ENCODE measurements around the gene RPL27.

The RPL27 gene

DNA sequence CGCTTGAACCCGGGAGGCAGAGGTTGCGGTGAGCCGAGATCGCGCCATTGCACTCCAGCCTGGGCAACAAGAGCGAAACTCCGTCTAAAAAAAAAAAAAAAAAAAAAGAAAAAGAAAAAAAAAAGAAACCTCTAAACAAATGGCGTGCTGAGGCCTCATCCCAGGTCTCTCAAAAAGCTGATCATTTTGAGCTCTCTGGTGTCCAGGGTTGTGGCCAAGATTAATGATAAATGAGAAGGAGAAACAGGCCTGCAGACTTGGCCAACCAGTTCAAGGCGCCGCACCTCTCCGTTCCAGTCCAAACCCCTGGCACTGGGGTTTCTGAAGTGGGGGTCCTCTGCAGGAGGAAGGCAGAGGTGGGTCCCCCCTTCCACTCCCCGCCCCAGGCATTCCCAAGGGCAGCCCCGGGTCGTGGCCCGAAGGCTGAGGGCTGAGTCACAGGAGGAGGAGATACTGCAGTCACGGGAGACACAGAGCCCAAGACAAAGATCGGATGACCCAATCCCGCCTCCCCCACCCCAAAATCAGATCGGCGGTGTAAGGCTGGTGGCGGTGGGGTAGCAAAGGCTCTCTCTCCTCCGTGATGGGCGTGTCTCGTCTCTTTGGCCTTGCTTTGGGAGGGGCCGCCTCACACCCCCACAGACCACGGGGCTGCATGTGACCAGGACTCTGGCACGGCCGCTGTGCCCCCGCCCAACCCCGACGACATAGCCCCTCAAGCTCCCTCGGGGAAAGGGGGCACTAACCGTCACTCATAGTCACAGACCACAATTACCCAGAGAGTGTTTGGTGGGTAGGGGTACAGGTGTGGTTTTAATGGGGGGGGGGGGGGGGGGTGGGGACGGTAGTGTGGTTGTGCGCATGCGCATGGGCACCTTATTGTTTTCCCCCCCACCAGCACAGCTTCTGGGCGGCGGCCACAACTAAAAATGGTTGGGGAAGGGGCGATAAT, 22.8 kb downstream of the RPL27 start:
- no peak for DNase-seq (ENCODE audit: low read depth in 2 of 2)

DNA sequence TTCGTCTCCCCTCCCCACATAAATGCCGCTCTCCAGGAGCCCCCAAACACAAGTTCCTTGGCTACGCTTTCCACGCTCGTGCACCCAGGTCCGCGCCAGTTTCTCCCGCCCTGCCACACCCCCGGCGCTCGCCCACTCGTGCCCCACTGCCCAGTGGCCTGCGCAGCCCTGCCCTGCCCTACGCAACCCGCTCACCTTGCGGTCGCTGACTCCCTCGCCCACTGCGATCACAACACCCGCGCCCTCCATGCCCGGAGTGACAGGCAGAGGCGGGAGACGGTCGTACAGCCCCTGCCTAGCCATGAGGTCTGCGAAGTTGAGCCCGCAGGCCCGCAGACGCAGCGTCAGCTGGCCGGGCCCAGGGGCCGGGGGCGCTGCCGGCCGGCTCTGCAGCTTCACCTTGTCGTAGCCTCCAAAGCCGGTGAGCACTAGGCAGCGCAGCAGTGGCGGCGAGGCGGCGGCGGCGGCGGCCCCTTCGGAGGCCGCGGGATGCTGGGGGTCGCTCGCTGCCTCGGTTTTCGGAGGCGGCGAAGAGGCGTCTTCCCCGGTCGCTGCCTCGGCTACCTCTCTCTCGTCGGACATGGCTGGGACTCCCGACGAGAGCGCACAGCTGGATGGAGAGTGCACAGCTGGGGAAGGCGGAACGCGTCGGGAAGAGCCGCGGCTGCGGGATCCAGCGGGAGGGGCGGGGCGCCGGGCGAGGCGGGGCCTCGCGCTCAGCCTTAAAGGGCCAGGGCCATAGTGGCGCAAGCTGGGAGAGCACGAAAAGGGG, 23.7 kb downstream of the RPL27 start, which contains the start of gene VAT1:
TSS of gene VAT1 (minus strand) at position 645 of the 772 bp plus-strand sequence. CDS start at position 582, 63 bp downstream.
- DNase-seq (ENCODE audit: low read depth in 2 of 2), result peak in 1 of 2 donors; percentile 43

DNA sequence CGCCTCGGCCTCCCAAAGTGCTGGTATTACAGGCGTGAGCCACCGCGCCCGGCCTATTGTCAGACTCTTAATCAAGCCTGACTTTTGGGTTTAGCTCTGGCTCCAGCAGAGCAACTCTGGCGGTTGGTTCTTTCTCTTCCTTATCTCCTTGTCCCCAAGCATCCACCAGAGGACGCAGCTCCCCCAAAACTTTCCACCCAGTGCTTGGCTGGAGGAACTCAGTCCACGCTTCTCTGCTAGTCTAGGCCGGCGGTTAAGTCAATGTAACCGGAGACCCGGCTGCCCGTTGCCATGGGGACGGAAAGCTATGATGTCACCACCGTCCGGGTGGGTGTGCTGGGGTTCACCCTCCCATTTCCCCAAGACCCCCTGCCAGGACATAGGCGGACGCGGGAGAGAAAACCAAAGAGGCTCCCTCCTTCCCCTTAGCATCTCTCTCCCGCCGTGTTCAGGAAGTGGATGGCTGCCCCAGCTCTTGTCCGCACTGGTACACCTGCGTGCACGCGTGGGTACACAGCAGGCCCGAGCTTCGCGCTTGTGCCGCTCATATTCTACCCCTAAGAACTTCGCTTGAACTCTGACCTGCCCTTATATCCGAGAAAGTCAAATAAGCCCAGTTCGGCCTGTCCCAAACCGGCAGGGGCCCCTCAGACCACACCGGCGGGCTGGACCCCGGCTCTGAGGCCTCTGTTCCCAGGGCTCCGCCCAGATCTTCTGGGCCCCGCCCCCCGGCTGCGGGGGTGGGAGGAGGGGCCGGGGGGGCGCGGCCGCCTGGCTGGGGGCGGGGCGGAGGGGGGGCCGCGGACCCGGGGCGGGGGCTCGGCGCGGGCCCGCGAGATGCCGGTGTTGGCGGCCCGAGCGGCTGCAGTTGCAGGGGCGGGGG, 26.4 kb downstream of the RPL27 start, which contains the start of gene RND2:
TSS of gene RND2 (plus strand) at position 825 of the 883 bp plus-strand sequence. CDS start 117 bp downstream, outside the sequence.
- DNase-seq (ENCODE audit: low read depth in 2 of 2), result peak; percentile 46 to 60

DNA sequence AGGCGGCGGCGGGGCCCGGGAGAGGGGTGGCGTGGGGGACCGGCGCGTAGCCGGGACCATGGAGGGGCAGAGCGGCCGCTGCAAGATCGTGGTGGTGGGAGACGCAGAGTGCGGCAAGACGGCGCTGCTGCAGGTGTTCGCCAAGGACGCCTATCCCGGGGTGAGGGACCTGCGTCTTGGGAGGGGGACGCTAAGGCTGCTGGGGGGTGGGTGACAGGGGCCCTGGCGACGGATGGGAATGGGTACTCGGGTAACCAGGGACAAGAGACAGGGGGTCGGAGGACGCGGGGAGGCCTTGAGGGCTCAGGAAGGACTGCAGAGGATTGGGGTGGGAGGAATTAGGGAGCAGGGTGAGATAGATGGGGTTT, 27.1 kb downstream of the RPL27 start:
- no peak for DNase-seq (ENCODE audit: low read depth in 2 of 2)

DNA sequence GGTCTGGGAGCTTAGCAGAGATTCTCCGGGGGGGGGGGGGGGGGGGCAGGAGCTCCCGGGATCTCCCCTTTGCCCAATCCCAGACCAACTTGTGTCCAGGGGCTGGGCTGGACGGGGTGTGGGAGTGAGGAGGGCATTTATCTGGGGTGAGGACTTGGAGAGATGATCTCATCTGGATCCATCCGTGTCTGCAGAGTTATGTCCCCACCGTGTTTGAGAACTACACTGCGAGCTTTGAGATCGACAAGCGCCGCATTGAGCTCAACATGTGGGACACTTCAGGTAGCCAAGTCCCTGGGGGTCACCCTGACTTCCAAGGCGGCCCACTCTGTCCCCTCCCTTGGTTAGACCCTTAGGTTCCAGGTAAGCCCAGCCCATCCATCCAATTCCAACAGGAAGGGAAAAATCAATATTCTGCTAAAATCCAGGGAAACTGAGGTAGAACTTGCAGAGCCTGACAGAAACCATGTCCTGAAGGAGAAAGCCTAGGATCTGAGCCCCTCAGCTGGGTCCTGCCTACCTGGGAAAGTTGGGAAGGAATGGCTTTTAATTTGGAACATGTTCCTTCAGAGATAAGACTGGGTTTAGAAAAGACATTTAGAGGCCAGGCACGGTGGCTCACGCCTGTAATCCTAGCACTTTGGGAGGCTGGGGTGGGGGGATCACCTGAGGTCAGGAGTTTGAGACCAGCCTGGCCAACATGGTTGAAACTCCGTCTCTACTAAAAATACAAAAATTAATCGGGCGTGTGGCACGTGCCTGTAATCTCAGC, 27.7 kb downstream of the RPL27 start:
- no peak for DNase-seq (ENCODE audit: low read depth in 2 of 2)

DNA sequence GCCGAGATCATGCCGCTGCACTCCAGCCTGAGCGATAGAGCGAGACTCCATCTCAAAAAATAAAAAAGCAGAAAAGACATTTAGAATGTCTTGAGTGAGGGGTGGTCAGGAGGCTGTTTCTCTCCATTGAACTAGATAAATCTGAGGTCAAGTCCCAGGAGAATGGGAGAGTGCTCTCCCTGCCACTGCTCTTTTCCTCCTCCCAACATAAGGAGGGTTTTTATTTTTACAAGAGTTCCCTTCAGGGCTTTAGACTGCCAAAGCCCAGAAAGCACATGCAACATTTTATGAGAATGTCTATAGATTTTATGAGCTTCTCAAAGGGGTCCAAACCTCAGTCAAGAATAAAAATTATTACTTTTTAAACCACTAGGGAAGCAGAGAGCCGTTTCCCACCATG, 28.4 kb downstream of the RPL27 start:
- DNase-seq (ENCODE audit: low read depth in 2 of 2), result no peak

DNA sequence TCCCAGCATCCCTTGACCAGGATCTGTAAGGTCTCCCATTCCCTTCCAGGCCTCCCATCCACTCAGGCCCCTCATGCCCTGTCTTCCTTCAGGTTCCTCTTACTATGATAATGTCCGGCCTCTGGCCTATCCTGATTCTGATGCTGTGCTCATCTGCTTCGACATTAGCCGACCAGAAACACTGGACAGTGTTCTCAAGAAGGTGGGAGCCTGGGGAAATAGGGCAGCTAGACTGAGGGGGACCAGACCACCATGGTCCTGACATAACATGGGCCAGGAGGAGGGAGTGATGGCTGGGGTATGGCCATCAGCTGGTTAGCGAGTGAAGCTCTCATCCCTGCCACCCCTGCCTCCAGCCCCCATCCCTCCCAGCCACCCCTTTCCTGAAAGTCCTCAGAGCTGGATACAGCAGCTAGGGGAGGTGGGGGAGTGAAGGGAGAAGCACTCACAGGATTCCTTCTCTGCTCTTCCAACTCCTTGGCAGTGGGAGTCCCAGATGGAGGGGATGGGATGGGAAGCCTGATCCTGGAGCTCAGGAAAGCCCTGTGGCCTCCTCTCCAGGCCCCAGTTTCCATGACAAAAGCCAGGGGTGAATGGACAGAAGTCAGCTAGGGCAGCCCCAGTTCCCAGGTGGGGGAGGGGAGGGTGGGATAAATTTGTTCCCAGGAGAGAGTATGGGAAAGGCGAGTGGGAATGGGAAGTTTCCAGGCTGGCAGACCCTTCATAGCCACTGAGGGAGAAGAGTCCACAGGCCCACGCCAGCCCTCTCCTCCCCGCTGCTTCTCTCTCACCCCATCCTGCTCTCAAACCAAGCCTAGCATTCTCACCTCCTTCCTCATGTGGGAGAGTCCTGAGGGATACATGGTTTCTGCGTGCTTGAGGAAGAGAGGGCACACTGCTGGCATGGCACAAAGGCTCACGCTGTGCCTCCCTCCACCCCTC, 29.1 kb downstream of the RPL27 start:
- no peak for DNase-seq (ENCODE audit: low read depth in 2 of 2)

DNA sequence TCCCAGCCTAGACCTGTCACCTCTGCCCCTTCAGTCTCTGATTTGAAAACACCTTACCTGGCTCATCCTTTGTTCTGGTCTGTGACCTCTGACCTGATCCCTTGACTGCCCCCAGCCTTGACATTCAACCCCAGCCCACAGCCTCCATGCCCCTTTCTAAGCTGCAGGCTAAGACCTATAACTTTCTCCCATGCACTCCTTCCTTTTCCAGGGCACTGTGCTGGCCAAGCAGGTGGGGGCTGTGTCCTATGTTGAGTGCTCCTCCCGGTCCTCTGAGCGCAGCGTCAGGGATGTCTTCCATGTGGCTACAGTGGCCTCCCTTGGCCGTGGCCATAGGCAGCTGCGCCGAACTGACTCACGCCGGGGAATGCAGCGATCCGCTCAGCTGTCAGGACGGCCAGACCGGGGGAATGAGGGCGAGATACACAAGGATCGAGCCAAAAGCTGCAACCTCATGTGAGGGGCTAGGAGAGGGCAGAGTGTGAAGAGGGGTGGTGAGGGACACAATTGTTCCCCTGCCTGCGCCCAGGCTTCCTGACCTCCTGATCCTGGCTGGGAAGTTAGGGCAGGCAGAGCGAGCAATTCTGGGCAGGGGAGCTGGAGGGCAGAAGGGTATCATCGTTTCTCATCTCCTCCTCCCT, 30.1 kb downstream of the RPL27 start:
- no peak for DNase-seq (ENCODE audit: low read depth in 2 of 2)

DNA sequence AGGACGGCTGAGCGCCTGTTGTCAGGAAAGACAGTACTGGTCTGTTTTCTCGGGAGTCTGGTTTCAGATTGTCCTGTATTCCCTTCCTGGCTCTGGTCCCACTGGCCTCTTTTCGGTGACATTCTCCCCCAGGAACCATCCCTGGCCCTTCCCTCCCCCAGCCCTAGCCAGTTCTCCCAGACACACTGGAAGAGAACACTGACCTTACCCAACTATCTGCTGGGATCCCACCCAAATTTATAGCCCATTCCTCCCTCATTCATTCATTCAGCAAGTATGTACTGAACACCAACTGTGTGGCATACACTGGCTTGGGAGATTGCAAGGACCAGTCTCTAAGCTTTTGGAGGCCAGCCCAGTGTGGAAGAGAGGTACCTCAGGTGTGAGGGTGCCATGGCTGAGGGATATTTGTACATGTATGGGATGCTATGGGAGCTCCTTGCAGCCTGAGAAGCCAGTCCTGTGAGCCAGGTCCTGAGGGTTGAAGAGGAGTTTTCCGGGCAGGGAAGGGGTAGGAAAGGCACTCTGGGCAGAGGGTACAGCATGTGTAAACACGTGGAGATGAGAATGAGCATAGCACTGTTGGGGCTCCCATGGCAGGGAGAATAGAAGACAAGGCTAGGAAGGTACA, 32.0 kb downstream of the RPL27 start:
- no peak for DNase-seq (ENCODE audit: low read depth in 2 of 2)

DNA sequence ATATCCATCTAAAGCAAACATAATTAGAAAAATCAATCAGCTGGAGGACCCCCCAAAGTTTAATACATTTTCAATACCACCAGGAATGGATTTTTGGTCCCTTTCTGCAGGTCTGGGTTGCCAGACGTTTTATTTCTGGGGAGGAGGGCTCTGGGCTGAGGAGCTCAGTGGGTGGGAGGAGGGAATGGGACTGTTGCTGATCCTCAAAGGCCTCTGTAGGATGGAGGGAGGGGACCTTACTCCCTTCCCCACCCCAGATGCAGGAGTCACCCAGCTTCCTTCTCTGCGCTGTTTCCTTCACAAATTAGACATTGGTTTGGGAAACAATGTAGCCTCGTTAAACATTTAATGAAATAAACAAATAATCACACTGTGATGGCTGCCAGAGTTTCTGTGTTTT, 33.4 kb downstream of the RPL27 start:
- no peak for DNase-seq (ENCODE audit: low read depth in 2 of 2)

DNA sequence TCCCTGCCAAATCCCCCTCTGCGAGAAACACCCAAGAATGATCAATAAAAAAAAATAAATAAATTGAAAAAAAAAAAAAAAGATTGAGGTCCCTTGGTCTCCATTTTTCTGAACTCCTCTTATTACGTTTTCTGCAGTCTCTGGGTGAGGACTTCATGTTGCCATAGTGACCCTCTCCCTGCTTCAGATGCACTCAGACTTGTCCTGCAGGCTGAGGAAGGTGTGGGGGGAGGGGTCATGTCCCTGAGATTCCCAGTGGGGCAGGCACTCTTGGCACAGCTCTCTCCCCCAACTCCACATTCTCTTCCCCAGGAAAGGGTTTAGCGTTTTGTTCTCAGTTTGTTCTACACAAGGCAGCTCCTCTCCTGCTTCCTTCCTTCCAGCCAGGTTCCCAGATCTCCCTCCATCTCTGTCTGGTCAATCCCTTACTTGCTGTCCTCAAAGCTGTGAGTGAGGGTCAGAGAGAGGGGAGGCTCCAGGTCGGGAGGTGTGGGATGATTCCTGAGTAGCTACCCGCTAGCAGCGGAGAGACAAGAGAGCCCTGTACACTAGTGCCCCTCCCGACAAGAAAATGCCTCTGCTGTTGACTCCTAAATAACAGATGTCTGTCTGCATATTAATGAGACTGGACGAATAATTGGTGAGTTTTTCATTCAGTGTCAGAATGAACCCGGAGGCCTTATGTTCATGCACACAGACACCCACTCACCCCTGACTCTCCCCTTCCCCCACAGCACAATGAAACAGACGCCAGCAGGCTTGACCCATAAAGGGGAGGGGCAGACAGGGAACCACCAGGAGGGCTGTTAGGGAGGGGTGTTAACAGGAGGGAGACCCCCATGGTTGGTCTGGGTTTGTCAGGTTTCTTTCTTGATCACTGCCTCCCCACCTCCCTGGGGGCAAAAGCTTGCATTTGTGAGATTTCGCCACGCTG, 36.0 kb downstream of the RPL27 start:
- no peak for DNase-seq (ENCODE audit: low read depth in 2 of 2)

DNA sequence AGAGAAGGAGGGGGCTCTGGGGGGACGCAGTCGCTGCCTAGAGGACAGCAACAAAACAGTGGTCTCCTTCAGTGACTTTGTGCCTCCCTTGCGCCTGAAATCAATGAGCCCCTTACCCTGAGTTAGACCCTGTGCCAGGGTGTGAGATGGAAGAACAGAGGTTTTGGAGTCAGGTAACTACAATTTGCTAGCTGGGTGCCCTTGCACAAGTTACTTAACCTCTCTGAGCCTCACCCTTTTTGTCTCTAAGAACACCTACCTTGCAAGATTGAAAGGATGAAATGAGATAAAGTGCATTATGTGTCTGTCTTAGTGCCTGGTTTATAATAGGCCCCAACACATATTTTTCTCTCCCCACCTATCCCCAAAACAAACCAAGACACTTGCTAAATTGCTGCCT, 36.7 kb downstream of the RPL27 start:
- DNase-seq (ENCODE audit: low read depth in 2 of 2), result no peak

DNA sequence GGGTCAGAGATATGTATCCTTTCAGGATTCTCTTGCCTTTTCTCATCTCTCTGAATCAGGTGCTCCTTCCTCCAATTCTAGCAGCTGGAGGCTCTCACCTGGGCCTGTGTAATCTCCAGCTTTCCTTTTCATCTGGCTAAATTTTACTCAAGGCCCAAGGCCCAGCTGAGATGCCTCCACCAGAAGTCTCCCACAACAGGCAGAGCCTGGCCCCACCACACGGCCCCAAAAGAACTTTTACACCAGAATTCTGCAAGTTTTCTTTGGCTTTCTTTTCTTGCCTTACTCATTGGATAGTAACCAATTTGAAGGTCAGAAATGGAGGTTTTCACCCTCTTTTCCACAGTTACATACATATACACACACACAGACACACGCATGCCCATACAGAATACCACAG, 41.4 kb downstream of the RPL27 start:
- no peak for DNase-seq (ENCODE audit: low read depth in 2 of 2)

DNA sequence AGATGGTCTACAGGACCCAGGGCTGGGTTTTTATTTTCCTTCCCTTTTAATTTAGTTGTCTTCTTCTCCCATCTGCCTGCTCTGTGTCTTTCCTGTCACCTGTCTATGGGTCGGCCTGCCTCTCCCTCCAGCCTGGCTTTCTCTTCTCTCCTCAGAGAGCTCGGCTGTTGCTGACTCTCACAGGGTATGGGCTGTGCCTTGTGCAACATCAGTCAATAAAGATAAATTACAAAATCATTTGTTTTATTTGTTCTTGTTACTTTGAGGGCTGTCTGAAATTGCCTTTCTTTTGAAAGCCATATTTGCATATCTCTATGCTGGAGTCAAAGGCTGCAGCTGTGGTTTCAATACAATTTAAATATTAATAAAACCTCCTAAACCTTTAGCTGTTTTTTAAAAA, 42.4 kb downstream of the RPL27 start:
- DNase-seq (ENCODE audit: low read depth in 2 of 2), result no peak

DNA sequence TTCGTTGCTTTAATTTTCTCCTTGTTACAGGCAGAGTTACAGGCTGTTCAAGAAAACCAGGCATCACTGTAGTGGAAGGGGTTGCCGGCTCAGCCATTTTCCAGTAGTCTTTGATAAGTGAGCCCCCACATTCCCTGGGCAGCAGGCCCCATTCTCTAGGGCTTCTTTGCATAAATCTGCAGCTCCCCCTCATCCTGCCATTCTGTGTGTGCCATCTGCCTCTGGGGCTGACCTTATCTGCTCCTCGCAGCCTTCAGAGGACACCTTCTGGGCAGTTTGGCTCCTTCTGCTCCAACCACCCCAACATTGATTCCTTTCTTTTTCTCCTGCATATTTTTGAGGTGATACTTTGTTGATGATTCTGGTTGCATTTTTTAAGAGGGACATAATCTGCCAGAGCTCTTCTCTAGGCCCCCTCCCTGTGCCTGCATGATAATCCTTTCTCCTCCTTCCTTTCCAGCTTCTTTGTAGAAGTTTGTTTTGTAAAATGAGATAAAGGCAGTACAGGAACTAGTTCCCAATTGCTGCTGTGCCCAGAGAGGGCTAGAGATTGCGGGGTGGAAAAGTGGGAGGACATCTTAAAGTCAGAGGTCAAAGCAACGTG, 43.9 kb downstream of the RPL27 start:
- DNase-seq (ENCODE audit: low read depth in 2 of 2), result no peak

DNA sequence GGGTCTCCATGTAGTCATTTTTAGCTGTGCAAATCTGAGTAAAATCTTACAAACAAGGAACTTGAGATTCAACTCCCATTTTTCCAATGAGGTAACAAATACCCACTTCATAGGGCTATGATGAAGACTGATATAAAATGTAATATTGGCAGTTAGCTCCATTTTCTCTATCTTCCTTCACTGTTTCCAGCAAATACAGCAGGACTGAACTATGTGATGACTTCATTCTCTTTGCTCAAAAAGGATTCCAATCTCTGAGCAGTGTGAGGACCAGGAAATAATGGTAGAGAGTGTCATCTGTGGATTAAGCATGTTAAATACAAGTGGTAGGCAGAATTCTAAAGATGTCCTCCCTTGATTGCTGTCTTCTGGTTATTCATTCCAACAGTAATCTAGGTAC, 45.1 kb downstream of the RPL27 start:
- no peak for DNase-seq (ENCODE audit: low read depth in 2 of 2)

DNA sequence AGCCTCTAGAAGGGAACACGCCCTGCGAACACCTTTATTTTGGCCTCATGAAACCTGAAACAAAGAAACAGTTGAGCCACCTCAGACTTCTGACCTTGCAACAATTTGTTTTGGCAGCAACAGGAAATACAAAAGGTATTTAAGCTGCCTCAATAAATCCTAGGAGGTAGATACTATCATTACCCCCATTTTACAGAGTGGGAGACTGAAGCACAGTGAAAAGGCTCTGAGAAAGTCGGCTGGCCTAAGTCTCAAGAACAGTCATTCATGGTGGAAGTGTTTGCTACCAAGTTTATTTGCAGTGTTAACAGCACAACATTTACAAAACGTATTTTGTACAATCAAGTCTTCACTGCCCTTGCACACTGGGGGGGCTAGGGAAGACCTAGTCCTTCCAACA, 45.8 kb downstream of the RPL27 start:
- no peak for DNase-seq (ENCODE audit: low read depth in 2 of 2)

Measured in stimulated activated CD4-positive, alpha-beta T cell treated with anti-CD3 and anti-CD28 coated beads, Interleukin-1b, Interleukin-23, amount 100 ng/mL, for 1 hour (primary cell).